Neural cell (in vitro differentiated cells): ENCODE measurements around the gene PTPRK. TPM values are rescaled to one million over a fixed set of nuclear protein-coding genes. Genes with fewer than 3 reads are reported as not detected.

ENCODE experiments used
- H2AFZ ChIP-seq: fragments of 200-600, 300-800 bp; sonication (generic), shearing (Covaris generic); 2 replicates; pipeline ENCODE4 v1.6.0; 2014; ENCODE audit warnings: low read depth, mild to moderate bottlenecking, antibody characterized with exemption, low read length, moderate library complexity
- H3F3A ChIP-seq: fragments of 200-600 bp; shearing (Covaris generic); 2 replicates; pipeline ENCODE4 v1.6.1; 2016; ENCODE audit warnings: mild to moderate bottlenecking, moderate library complexity, mixed read lengths, antibody characterized with exemption, low read length; ENCODE audit not compliant: insufficient read depth, poor library complexity, severe bottlenecking
- H3K27ac ChIP-seq: fragments of 200-600, 300-800 bp; sonication (generic), shearing (Covaris generic); 2 replicates; pipeline ENCODE4 v1.5.1; 2014; ENCODE audit warnings: mild to moderate bottlenecking, low read length, moderate library complexity
- H3K27me3 ChIP-seq: fragments of 300-800, 200-600 bp; sonication (generic), shearing (Covaris generic); 2 replicates; pipeline ENCODE4 v1.6.0; 2014; ENCODE audit warnings: mild to moderate bottlenecking, low read depth, low read length, moderate library complexity; ENCODE audit not compliant: insufficient read depth
- H3K36me3 ChIP-seq: fragments of 300-800, 200-600 bp; sonication (generic), shearing (Covaris generic); 2 replicates; pipeline ENCODE4 v1.5.1; 2014; ENCODE audit warnings: mild to moderate bottlenecking, antibody characterized with exemption, low read length, moderate library complexity; ENCODE audit not compliant: insufficient read depth
- H3K4me2 ChIP-seq: fragments of 300-800, 200-600 bp; sonication (generic), shearing (Covaris generic); 2 replicates; pipeline ENCODE4 v1.6.0; 2014; ENCODE audit warnings: mild to moderate bottlenecking, low read length
- H3K4me3 ChIP-seq: fragments of 300-800, 200-600 bp; sonication (generic), shearing (Covaris generic); 2 replicates; pipeline ENCODE4 v1.5.1; 2014; ENCODE audit warnings: mild to moderate bottlenecking, low read length, moderate library complexity
- H3K79me2 ChIP-seq: fragments of 200-600 bp; shearing (Covaris generic); replicated peaks from 2 replicates; pipeline ENCODE4 v1.6.0; 2014; ENCODE audit warnings: mild to moderate bottlenecking, low read length, moderate library complexity; ENCODE audit not compliant: insufficient read depth
- H3K9ac ChIP-seq: fragments of 300-800, 200-600 bp; sonication (generic), shearing (Covaris generic); 2 replicates; pipeline ENCODE4 v1.6.1; 2016; ENCODE audit warnings: mild to moderate bottlenecking, low read length, mixed read lengths
- H3K9me2 ChIP-seq: fragments of 200-600 bp; shearing (Covaris generic); 2 replicates; pipeline ENCODE4 v1.6.1; 2016; ENCODE audit warnings: mild to moderate bottlenecking, low read length, mixed read lengths; ENCODE audit not compliant: insufficient read depth
- H3K9me3 ChIP-seq: fragments of 200-600, 300-800 bp; sonication (generic), shearing (Covaris generic); 2 replicates; pipeline ENCODE4 v1.6.1; 2016; ENCODE audit warnings: mild to moderate bottlenecking, mixed run types, low read length, moderate library complexity, mixed read lengths
- H4K20me1 ChIP-seq: fragments of 200-600 bp; shearing (Covaris generic); 2 replicates; pipeline ENCODE4 v1.6.1; 2016; ENCODE audit warnings: mild to moderate bottlenecking, mixed run types; ENCODE audit not compliant: insufficient read depth
- EP300 ChIP-seq: fragments of 450-650 bp; conservative IDR thresholded peaks from 2 replicates; pipeline ENCODE4 v1.6.1; 2014; ENCODE audit warnings: antibody characterized with exemption, mild to moderate bottlenecking, moderate library complexity; ENCODE audit not compliant: poor library complexity, severe bottlenecking
- EZH2 ChIP-seq: fragments of 200-600, 300-800 bp; shearing (Covaris generic), sonication (generic); IDR thresholded peaks from 2 replicates; pipeline ENCODE4 v1.6.1; 2014; ENCODE audit warnings: antibody characterized with exemption, low read length, borderline replicate concordance, mild to moderate bottlenecking; ENCODE audit not compliant: insufficient read depth, poor library complexity, severe bottlenecking
- MXI1 ChIP-seq: fragments of 450-650 bp; conservative IDR thresholded peaks from 2 replicates; pipeline ENCODE4 v1.6.1; 2014; ENCODE audit warnings: antibody characterized with exemption, mild to moderate bottlenecking; ENCODE audit not compliant: poor library complexity, severe bottlenecking
- POLR2AphosphoS5 ChIP-seq: IDR thresholded peaks from 2 replicates; pipeline ENCODE4 v1.6.1; 2012
- RAD21 ChIP-seq: fragments of 450-650 bp; conservative IDR thresholded peaks from 2 replicates; pipeline ENCODE4 v1.6.1; 2014; ENCODE audit warnings: antibody characterized with exemption, mild to moderate bottlenecking, moderate library complexity
- REST ChIP-seq: IDR thresholded peaks from 2 replicates; pipeline ENCODE4 v1.6.1; 2012; ENCODE audit warnings: borderline replicate concordance
- SMC3 ChIP-seq: fragments of 450-650 bp; conservative IDR thresholded peaks from 2 replicates; pipeline ENCODE4 v1.6.1; 2014; ENCODE audit warnings: antibody characterized with exemption, mild to moderate bottlenecking, moderate library complexity; ENCODE audit not compliant: poor library complexity
- TAF1 ChIP-seq: IDR thresholded peaks from 2 replicates; pipeline ENCODE4 v1.6.1; 2012; ENCODE audit warnings: low read depth
- polyA plus RNA-seq: library from polyadenylated mRNA; depleted of rRNA; stranded (reverse); fragments of >200 nt; gene quantifications from 2 replicates; pipeline ENCODE4 v1.2.3, GENCODE V29; 2014
- TF ChIP-seq, protein P1 (sequence below): fragments of 450-650 bp; IDR thresholded peaks from 2 replicates; pipeline ENCODE4 v1.5.1; 2014; ENCODE audit warnings: antibody characterized with exemption, mild to moderate bottlenecking, moderate library complexity; ENCODE audit not compliant: poor library complexity, severe bottlenecking

Gene PTPRK
- polyA plus RNA-seq, 1 donor from 2014 or later: 10.4 TPM

- Histone ChIP-seq H3K4me3 (no peak overlapping the region), H2AFZ (no peak overlapping the region), H3K9me2 (no peaks in the 10 kb centered on the region), H3K79me2 (no peaks in the 10 kb centered on the region), H3K9ac (no peak overlapping the region), H3K27me3 (no peaks in the 10 kb centered on the region), H4K20me1 (no peaks in the 10 kb centered on the region), H3F3A (no peaks in the 10 kb centered on the region), H3K27ac (no peak overlapping the region), H3K36me3 (no peaks in the 10 kb centered on the region), H3K4me2 (no peak overlapping the region), H3K9me3 (no peaks in the 10 kb centered on the region)
- TF ChIP-seq RAD21 (no peak), POLR2AphosphoS5 (no peak), TAF1 (no peak), EZH2 (no peak), SMC3 (no peak), REST (no peak), MXI1 (no peak), EP300 (no peak)
- TF ChIP-seq, protein P1, sequence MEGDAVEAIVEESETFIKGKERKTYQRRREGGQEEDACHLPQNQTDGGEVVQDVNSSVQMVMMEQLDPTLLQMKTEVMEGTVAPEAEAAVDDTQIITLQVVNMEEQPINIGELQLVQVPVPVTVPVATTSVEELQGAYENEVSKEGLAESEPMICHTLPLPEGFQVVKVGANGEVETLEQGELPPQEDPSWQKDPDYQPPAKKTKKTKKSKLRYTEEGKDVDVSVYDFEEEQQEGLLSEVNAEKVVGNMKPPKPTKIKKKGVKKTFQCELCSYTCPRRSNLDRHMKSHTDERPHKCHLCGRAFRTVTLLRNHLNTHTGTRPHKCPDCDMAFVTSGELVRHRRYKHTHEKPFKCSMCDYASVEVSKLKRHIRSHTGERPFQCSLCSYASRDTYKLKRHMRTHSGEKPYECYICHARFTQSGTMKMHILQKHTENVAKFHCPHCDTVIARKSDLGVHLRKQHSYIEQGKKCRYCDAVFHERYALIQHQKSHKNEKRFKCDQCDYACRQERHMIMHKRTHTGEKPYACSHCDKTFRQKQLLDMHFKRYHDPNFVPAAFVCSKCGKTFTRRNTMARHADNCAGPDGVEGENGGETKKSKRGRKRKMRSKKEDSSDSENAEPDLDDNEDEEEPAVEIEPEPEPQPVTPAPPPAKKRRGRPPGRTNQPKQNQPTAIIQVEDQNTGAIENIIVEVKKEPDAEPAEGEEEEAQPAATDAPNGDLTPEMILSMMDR: no peak
These were observed 580.8 kb downstream of the PTPRK start for GRCh38 chr6:127939442-127940066.

DNA sequence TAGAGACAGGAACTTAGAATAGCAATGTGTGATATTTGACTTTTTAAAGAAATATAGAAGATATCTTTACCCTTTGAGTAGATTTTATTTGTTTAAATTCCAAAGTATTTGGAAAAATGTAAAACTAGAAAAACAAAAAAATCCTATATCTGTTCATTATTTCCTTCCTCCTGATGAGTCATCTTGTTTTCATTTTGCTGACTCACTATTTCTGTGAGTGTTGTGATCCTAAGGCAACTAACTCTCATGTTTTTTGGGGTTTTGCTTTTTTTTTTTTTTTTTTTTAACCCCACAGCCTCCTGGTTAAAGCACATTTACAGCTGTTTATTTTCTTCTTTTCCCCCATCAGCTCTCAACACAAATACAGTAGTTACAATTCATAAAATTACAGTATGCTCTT, 581.7 kb downstream of the PTPRK start:
- no peak overlapping the region for H3K4me3 ChIP-seq
- H3K27ac ChIP-seq: no peak overlapping the region
- no peaks in the 10 kb centered on the region for H3K27me3 ChIP-seq
- H3K4me2 ChIP-seq: no peak overlapping the region
- no peaks in the 10 kb centered on the region for H4K20me1 ChIP-seq
- no peaks in the 10 kb centered on the region for H3K9me2 ChIP-seq
- H3K9ac ChIP-seq: no peak overlapping the region
- TF ChIP-seq TAF1: no peak
- H3K79me2 ChIP-seq: no peaks in the 10 kb centered on the region
- H3K36me3 ChIP-seq: no peaks in the 10 kb centered on the region
- H3K9me3 ChIP-seq: no peaks in the 10 kb centered on the region
- H2AFZ ChIP-seq: no peak overlapping the region
- no peaks in the 10 kb centered on the region for H3F3A ChIP-seq
